Cardiac muscle cell (in vitro differentiated cells and primary cell): ENCODE results near the gene PITX3. TPM values are rescaled to one million over a fixed set of nuclear protein-coding genes. Genes with fewer than 3 reads are reported as not detected.

ENCODE experiments used
- DNase-seq, 2 donors: peaks; one replicate each; pipeline versions ENCODE4 v3.0.0 to v3.0.0-alpha.2; 2010 to 2017; ENCODE audit warnings: low read depth in 1 of 2, low spot score in 1 of 2
- H3K27ac ChIP-seq: fragments of 200-600 bp; sonication (generic); 2 replicates; pipeline ENCODE4 v1.5.1; 2016
- H3K27me3 ChIP-seq: fragments of 200-600 bp; sonication (generic); 2 replicates; pipeline ENCODE4 v1.6.0; 2016; ENCODE audit warnings: control low read depth
- H3K36me3 ChIP-seq: fragments of 200-600 bp; sonication (generic); 2 replicates; pipeline ENCODE4 v1.5.1; 2016; ENCODE audit warnings: control low read depth
- H3K4me1 ChIP-seq: fragments of 200-600 bp; sonication (generic); 2 replicates; pipeline ENCODE4 v1.8.1; 2017; ENCODE audit warnings: low read depth, mild to moderate bottlenecking, mixed run types
- H3K4me3 ChIP-seq: fragments of 200-600 bp; sonication (generic); 2 replicates; pipeline ENCODE4 v1.5.1; 2016; ENCODE audit warnings: mild to moderate bottlenecking
- H3K9me3 ChIP-seq: fragments of 200-600 bp; sonication (generic); 2 replicates; pipeline ENCODE4 v1.5.1; 2017; ENCODE audit warnings: low read depth, mild to moderate bottlenecking, control low read depth
- polyA plus RNA-seq: library from polyadenylated mRNA; unstranded; fragments of >200 nt; fragmentation: Nextera tagmentation; extraction: Ambion mirVana; gene quantifications from 2 replicates; pipeline ENCODE4 v1.2.1, GENCODE V29; 2016
- total RNA-seq: library from RNA; depleted of rRNA; stranded (reverse); fragments of >200 nt; gene quantifications from 2 replicates; pipeline ENCODE4 v1.2.3, GENCODE V29; 2016
- TF ChIP-seq, protein P1 (sequence below): IDR thresholded peaks from 2 replicates; pipeline ENCODE4 v1.5.1; 2012; ENCODE audit warnings: low read depth, mild to moderate bottlenecking, low read length

The PITX3 gene
- total and polyA plus RNA-seq, 2 experiments from 2014 or later: 7.9 to 14.3 TPM

- H3K4me3 ChIP-seq: peak overlapping the region; percentile 46
- H3K27me3 ChIP-seq: peaks cover 34% of the 10 kb centered on the region
- H3K4me1 ChIP-seq: peaks cover 21% of the 10 kb centered on the region
- no peaks in the 10 kb centered on the region for H3K36me3 ChIP-seq
- no peak for DNase-seq
- H3K9me3 ChIP-seq: no peaks in the 10 kb centered on the region
- no peak overlapping the region for H3K27ac ChIP-seq
- TF ChIP-seq, protein P1, sequence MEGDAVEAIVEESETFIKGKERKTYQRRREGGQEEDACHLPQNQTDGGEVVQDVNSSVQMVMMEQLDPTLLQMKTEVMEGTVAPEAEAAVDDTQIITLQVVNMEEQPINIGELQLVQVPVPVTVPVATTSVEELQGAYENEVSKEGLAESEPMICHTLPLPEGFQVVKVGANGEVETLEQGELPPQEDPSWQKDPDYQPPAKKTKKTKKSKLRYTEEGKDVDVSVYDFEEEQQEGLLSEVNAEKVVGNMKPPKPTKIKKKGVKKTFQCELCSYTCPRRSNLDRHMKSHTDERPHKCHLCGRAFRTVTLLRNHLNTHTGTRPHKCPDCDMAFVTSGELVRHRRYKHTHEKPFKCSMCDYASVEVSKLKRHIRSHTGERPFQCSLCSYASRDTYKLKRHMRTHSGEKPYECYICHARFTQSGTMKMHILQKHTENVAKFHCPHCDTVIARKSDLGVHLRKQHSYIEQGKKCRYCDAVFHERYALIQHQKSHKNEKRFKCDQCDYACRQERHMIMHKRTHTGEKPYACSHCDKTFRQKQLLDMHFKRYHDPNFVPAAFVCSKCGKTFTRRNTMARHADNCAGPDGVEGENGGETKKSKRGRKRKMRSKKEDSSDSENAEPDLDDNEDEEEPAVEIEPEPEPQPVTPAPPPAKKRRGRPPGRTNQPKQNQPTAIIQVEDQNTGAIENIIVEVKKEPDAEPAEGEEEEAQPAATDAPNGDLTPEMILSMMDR: no peak
These were observed 274 bp downstream of the PITX3 start for GRCh38 chr10:102241032-102241443.

- TF ChIP-seq, protein P1: no peak
- Histone ChIP-seq H3K4me3 (peak overlapping the region; percentile 46), H3K27ac (no peak overlapping the region), H3K9me3 (no peaks in the 10 kb centered on the region), H3K4me1 (peaks cover 26% of the 10 kb centered on the region), H3K36me3 (no peaks in the 10 kb centered on the region), H3K27me3 (peaks cover 34% of the 10 kb centered on the region)
- DNase-seq: peak in 1 of 2 donors; percentile 15
These were observed 763 bp downstream of the PITX3 start for GRCh38 chr10:102240467-102241031.

GRCh38 chr10:102237711-102238252 lies 3.5 kb downstream of the PITX3 start:
- Histone ChIP-seq H3K9me3 (no peaks in the 10 kb centered on the region), H3K4me1 (peaks cover 31% of the 10 kb centered on the region), H3K36me3 (no peaks in the 10 kb centered on the region), H3K27ac (no peak overlapping the region), H3K27me3 (peaks cover 31% of the 10 kb centered on the region), H3K4me3 (no peak overlapping the region)
- TF ChIP-seq, protein P1: no peak
- no peak for DNase-seq

DNA sequence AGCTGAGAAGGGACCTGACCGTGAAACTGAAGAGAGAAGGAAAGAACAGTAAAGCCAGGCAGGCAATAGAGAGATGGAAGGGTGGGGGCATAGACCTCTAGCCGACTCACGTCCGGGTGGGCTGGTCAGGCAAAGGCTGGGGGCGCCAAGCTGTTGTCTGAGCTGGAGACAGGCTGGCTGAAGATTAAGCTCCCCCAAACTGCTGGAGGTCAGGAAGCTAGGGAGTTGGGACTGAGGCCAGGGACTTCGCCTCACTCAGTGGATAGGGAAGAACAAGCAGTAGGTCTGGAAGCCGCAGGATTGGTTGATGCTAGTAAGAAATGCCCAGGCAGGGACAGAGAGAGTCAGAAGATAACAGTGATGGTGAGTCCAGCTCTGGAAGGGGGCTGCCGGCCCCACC lies 5.3 kb downstream of the PITX3 start:
- H3K27me3 ChIP-seq: peaks cover 40% of the 10 kb centered on the region
- DNase-seq: peak in 1 of 2 donors; percentile 14
- no peaks in the 10 kb centered on the region for H3K36me3 ChIP-seq
- peaks cover 31% of the 10 kb centered on the region for H3K4me1 ChIP-seq
- H3K27ac ChIP-seq: no peak overlapping the region
- TF ChIP-seq, protein P1: no peak
- no peak overlapping the region for H3K4me3 ChIP-seq
- no peaks in the 10 kb centered on the region for H3K9me3 ChIP-seq

DNA sequence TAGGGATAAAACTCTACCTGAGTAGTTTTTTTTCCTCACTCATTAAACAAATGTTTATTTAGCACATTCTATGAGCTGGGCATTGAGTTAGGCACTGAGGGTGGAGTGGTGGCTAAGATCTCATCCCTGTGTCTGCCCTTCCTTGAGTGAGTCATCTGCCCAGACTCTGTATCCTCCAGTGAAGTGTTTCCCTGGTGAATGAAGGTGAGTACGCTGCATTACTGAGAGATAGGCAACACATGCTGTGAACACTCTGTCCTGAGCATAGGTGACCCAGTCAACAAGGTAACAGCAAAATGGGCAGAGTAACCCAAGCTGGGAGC lies 5.8 kb downstream of the PITX3 start:
- no peak for DNase-seq
- Histone ChIP-seq H3K27me3 (peaks cover 41% of the 10 kb centered on the region), H3K4me3 (no peak overlapping the region), H3K27ac (no peak overlapping the region), H3K9me3 (no peaks in the 10 kb centered on the region), H3K36me3 (no peaks in the 10 kb centered on the region), H3K4me1 (peaks cover 28% of the 10 kb centered on the region)
- TF ChIP-seq, protein P1: no peak
